Motor neuron (in vitro differentiated cells): Measurements from ENCODE around the gene MEI1. TPM values are rescaled to one million over a fixed set of nuclear protein-coding genes. Genes with fewer than 3 reads are reported as not detected.
"Not testable (repeated sequence)": the region's sequence is repeated elsewhere in the genome, so short reads cannot be mapped to it uniquely, and the experiment has no call there.

Experiments used
- ATAC-seq, 8 experiments: fragments of 200-7000 bp; cut with Tn5 transposase; replicated peaks in 6 of 8; 2 replicates each; pipeline ENCODE4 v1.8.0; 2021; ENCODE audit warnings: mild to moderate bottlenecking in 8 of 8, moderate library complexity in 8 of 8
- H3K27ac ChIP-seq, 2 donors: fragments of 250-450 bp; sonication (Bioruptor Pico); 2 replicates each; pipeline ENCODE4 v1.9.0; 2021; ENCODE audit warnings: antibody characterized with exemption in 2 of 2, mild to moderate bottlenecking in 2 of 2, moderate library complexity in 1 of 2
- H3K4me1 ChIP-seq, 2 donors: fragments of 250-450 bp; sonication (Bioruptor Pico); replicated peaks in 1 of 2; 2 replicates each; pipeline ENCODE4 v1.6.1; 2021; ENCODE audit warnings: antibody characterized with exemption in 2 of 2, mild to moderate bottlenecking in 2 of 2, moderate library complexity in 1 of 2
- H3K4me3 ChIP-seq, 5 donors: fragments of 250-450 bp; sonication (Bioruptor Pico); 2 replicates each; pipeline ENCODE4 v1.9.0; 2021; ENCODE audit warnings: antibody characterized with exemption in 5 of 5, mild to moderate bottlenecking in 5 of 5, moderate library complexity in 4 of 5
- WGBS, 10 experiments: fragments of 450-650 bp; shearing (Covaris generic); methylation state at CpG; one replicate each; pipeline ENCODE4 v1.0.0; 2022; 5-methylcytosine and 5-hydroxymethylcytosine counted together
- in situ Hi-C, 9 experiments: fragments of 400-800 bp; cut with MboI; loops; one replicate each; pipeline ENCODE4 v1.15.0; 2021; ENCODE audit warnings: low sequenced_read_pairs in 9 of 9, low pct_unique_long_range_greater_than_20kb in 2 of 9; ENCODE audit not compliant: unreplicated experiment in 9 of 9
- total RNA-seq, 8 experiments: library from RNA; unstranded; fragments of 300-600 nt; gene quantifications; 2 replicates each; pipeline versions ENCODE4 v1.2.3 to v1.2.4, GENCODE V29; 2022

The MEI1 gene
- total RNA-seq, 8 experiments from 2014 or later, result 0.11 to 3.5 (median 2.1) TPM; not detected in 1

DNA sequence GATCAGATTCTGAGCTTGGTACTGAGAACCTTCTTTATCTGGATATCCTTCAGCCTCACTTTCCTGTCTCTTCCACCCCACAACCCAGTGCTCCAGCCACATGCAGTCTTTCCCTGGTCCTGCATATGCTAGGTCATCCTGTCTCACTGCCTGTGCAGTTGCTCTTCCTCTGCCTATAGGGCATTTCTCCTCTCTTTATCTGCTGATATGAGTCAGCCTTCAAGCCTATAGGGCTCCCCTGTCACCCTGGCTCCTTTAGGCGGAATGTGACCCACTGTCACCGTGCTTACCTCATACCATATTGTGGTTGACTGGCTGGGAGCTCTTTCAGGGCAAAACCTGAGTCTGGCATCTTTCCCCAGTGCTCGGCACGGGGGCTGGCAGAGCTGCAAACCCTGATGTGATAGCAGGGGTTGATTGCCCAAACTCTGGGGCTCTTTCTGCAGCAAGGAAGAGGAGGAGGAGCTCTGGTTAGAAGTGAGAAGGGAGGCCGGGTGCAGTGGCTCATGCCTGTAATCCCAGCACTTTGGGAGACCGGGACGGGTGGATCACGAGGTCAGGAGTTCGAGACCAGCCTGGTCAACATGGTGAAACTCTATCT lies 26.3 kb downstream of the MEI1 start:
- in situ Hi-C loops, result no loop called here
- peak in 2 of 8 experiments; percentile 61 to 64 for ATAC-seq
- no peaks in the 10 kb centered on the region for H3K4me1 ChIP-seq
- H3K4me3 ChIP-seq, result no peak overlapping the region
- H3K27ac ChIP-seq, result no peak overlapping the region
- 60 to 100% (median 84%) methylated on average over 1 to 5 of the region's 9 CpGs; no CpG with 5 or more reads in 2 of the 10 experiments for WGBS, 10 experiments

- Histone ChIP-seq H3K4me3 (no peak overlapping the region), H3K4me1 (no peaks in the 10 kb centered on the region), H3K27ac (no peak overlapping the region)
- no peak for ATAC-seq
- 40 to 43% methylated on average over 1 of the region's 2 CpGs; no CpG with 5 or more reads in 8 of the 10 experiments for WGBS, 10 experiments
- in situ Hi-C loops, result no loop called here
These were observed 32.3 kb downstream of the MEI1 start for GRCh38 chr22:41731609-41732008.

DNA sequence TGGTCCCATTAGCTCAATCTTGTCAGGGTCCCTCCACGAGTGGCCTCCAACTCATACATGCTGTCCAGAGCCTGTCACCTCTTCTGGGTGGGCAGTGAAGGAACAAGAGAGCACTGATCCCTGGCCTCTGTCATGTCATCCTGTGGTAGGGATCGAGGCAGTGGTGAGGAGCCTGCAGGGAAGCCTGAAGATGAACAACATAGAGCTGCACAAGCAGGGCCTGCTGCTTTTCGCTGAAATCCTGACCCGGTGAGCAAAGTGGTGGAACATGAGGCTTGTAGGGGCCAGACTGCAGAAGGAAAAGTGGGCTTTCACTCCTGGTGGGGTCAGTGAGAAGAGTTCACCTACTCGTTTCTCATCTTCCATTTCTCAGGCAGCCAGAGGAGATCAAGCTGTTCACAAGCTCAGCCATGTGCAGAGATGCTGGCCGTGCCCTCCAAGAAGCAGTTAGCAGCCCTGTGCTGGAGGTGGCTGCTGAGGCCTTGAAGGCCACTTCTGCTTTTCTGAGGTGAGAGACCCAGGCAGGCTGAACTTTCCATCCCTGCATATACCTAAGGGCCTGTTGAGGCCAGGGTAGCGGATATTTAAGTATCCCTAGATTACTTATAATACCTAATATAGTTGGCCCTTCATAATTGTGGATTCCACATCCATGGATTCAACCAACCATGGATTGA lies 32.9 kb downstream of the MEI1 start:
- no peaks in the 10 kb centered on the region for H3K4me1 ChIP-seq
- in situ Hi-C loops, result no loop called here

GRCh38 chr22:41733241-41733640 lies 33.9 kb downstream of the MEI1 start:
- H3K27ac ChIP-seq, H3K4me3 ChIP-seq, in situ Hi-C loops, H3K4me1 ChIP-seq, ATAC-seq: not testable (repeated sequence)
- 0 to 100% (median 92%) methylated on average over 1 to 3 of the region's 4 CpGs; no CpG with 5 or more reads in 4 of the 10 experiments for WGBS, 10 experiments

More for the DNA sequence above, 32.9 kb downstream of the MEI1 start:
- no peak for ATAC-seq
- 58 to 100% (median 86%) methylated on average over 1 to 5 of the region's 7 CpGs; no CpG with 5 or more reads in 4 of the 10 experiments for WGBS, 10 experiments
- no peak overlapping the region for H3K27ac ChIP-seq
- H3K4me3 ChIP-seq, result no peak overlapping the region

DNA sequence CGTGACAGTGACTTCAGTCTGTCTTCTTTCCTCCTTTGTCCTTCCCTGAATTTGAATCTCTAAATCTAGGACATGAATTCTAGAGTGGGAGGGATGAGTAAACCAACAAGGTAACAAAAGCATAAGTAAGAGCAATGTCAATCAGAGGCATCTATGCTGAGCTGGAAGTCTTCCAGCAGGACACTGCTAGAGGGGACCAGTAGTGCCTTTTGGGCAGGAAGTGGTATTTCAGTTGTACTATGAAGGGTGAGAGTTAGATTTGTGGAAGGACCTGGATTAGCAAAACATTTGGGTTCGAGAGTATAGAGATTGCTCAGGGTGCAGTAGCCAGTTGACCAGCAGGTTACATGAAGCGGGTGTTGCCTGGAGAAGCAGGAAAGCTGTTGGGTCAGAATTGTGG lies 40.3 kb downstream of the MEI1 start:
- 32 to 100% (median 80%) methylated on average over 1 to 2 of the region's 3 CpGs; no CpG with 5 or more reads in 1 of the 10 experiments for WGBS, 10 experiments
- no peak overlapping the region for H3K4me3 ChIP-seq
- H3K4me1 ChIP-seq, result no peaks in the 10 kb centered on the region
- no peak overlapping the region for H3K27ac ChIP-seq
- no peak for ATAC-seq
- in situ Hi-C loops, result no loop called here

GRCh38 chr22:41742918-41743317 lies 43.6 kb downstream of the MEI1 start:
- no peak for ATAC-seq
- WGBS, 10 experiments, result 45 to 83% (median 79%) methylated on average over 1 to 6 of the region's 6 CpGs; no CpG with 5 or more reads in 4 of the 10 experiments
- H3K27ac ChIP-seq, result no peak overlapping the region
- no peak overlapping the region for H3K4me3 ChIP-seq
- H3K4me1 ChIP-seq, result no peaks in the 10 kb centered on the region
- in situ Hi-C loops, result no loop called here

GRCh38 chr22:41745968-41746367 lies 46.7 kb downstream of the MEI1 start:
- peak in 1 of 8 experiments; percentile 29 for ATAC-seq
- Histone ChIP-seq H3K27ac (no peak overlapping the region), H3K4me1 (peaks cover 0 to under 1% of the 10 kb centered on the region in 2 donors), H3K4me3 (no peak overlapping the region)
- in situ Hi-C loops, result no loop called here
- WGBS, 10 experiments, result 0 to 60% (median 33%) methylated on average over 1 to 3 of the region's 3 CpGs; no CpG with 5 or more reads in 3 of the 10 experiments

GRCh38 chr22:41746567-41747400 lies 47.5 kb downstream of the MEI1 start:
- in situ Hi-C loops, result no loop called here
- no peak overlapping the region for H3K27ac ChIP-seq
- 0% methylated on average over 1 to 3 of the region's 3 CpGs; no CpG with 5 or more reads in 4 of the 10 experiments for WGBS, 10 experiments
- H3K4me1 ChIP-seq, result peaks cover 0 to 3% of the 10 kb centered on the region in 2 donors
- H3K4me3 ChIP-seq, result no peak overlapping the region
- peak; percentile 79 to 100 (median 91) for ATAC-seq

GRCh38 chr22:41752011-41752970 lies 53.0 kb downstream of the MEI1 start:
- WGBS, 10 experiments, result 54 to 100% (median 62%) methylated on average over 1 to 4 of the region's 5 CpGs; no CpG with 5 or more reads in 3 of the 10 experiments
- no peak overlapping the region for H3K27ac ChIP-seq
- H3K4me1 ChIP-seq, result peaks cover 0 to 3% of the 10 kb centered on the region in 2 donors
- no peak overlapping the region for H3K4me3 ChIP-seq
- ATAC-seq, result no peak
- in situ Hi-C loops, result no loop called here

GRCh38 chr22:41753984-41754383 lies 54.7 kb downstream of the MEI1 start:
- ATAC-seq, result no peak
- Histone ChIP-seq H3K4me1 (peaks cover 0 to 3% of the 10 kb centered on the region in 2 donors), H3K4me3 (no peak overlapping the region), H3K27ac (no peak overlapping the region)
- WGBS, 10 experiments, result 7 to 67% (median 50%) methylated on average over 2 of the region's 2 CpGs; no CpG with 5 or more reads in 3 of the 10 experiments
- in situ Hi-C loops, result no loop called here

GRCh38 chr22:41757502-41757901 lies 58.2 kb downstream of the MEI1 start:
- ATAC-seq, result no peak
- H3K4me1 ChIP-seq, result no peaks in the 10 kb centered on the region
- H3K4me3 ChIP-seq, result no peak overlapping the region
- H3K27ac ChIP-seq, result no peak overlapping the region
- in situ Hi-C loops, result no loop called here
- 80 to 100% (median 95%) methylated on average over 1 to 4 of the region's 5 CpGs; no CpG with 5 or more reads in 5 of the 10 experiments for WGBS, 10 experiments

DNA sequence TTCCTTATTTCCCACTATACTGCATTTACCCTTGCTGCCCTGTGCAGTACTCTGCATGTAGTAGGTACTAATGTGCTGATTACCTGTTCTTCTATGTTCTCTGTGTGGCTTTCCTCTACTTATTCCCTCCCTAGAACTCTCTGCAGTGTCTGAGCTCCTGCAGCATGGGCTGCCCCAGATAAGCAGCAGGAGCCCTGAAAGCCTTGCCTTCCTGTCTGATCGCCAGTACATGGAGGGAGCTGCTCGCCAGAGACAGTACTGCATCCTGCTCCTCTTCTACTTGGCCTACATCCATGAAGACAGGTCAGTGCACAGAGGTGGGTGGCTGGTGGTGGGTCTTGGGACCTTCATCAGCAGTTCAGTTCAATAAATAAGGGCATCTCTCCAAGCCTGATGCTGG lies 58.9 kb downstream of the MEI1 start:
- ATAC-seq, result no peak
- WGBS, 10 experiments, result 67 to 90% methylated on average over 1 to 2 of the region's 2 CpGs; no CpG with 5 or more reads in 8 of the 10 experiments
- in situ Hi-C loops, result no loop called here

More for the DNA sequence above, 58.9 kb downstream of the MEI1 start:
- Histone ChIP-seq H3K27ac (no peak overlapping the region), H3K4me1 (peaks cover 0 to 3% of the 10 kb centered on the region in 2 donors), H3K4me3 (no peak overlapping the region)
